ENCODE data around the gene PERM1. TPM values are rescaled to one million over a fixed set of nuclear protein-coding genes. Genes with fewer than 3 reads are reported as not detected.

PERM1 gene
- total RNA-seq, 1 experiment from 2014 or later: not detected

- ChIA-PET POLR2A (no interaction called here), CTCF (interaction anchor here (0.7 to 2.9 kb wide), 7 partner anchors 10 to 193 kb away, joined by 3 to 20 read pairs (median 3); no protein-coding TSS in a partner anchor)
- DNase-seq (ENCODE audit: low spot score) (no peak), ATAC-seq (no peak)
- no peaks in the 10 kb centered on the region for H3K9me3 Mint-ChIP-seq
- H3K27ac Mint-ChIP-seq: no peak overlapping the region
- TF ChIP-seq HMGA2 (CRISPR knock-in tag; IDR thresholded peaks at IDR 0.05) (no peak), SMAD3 (CRISPR knock-in tag; IDR thresholded peaks at IDR 0.05; ENCODE audit: borderline replicate concordance) (no peak), E2F5 (CRISPR knock-in tag; IDR thresholded peaks at IDR 0.05) (no peak), TCF7 (CRISPR knock-in tag; IDR thresholded peaks at IDR 0.05; ENCODE audit: low read depth) (no peak), MLX (CRISPR knock-in tag; IDR thresholded peaks at IDR 0.05) (no peak), ATF6 (CRISPR knock-in tag; IDR thresholded peaks at IDR 0.05) (no peak), ZBTB21 (CRISPR knock-in tag; IDR thresholded peaks at IDR 0.05; ENCODE audit: borderline replicate concordance) (no peak), ERG (CRISPR knock-in tag; IDR thresholded peaks at IDR 0.05) (no peak)
- peaks cover 9% of the 10 kb centered on the region for H3K4me1 Mint-ChIP-seq
- H3K27me3 Mint-ChIP-seq (ENCODE audit: low read depth): peaks cover 90% of the 10 kb centered on the region
- no peaks in the 10 kb centered on the region for H3K36me3 Mint-ChIP-seq
- no peak overlapping the region for H3K4me3 Mint-ChIP-seq
Observed at GRCh38 chr1:929712-930632, 51.9 kb downstream of the PERM1 start.

GRCh38 chr1:928825-929661 lies 52.9 kb downstream of the PERM1 start:
- POLR2A ChIA-PET: no interaction called here
- no peaks in the 10 kb centered on the region for H3K9me3 Mint-ChIP-seq
- H3K4me3 Mint-ChIP-seq: no peak overlapping the region
- no peaks in the 10 kb centered on the region for H3K36me3 Mint-ChIP-seq
- DNase-seq (ENCODE audit: low spot score) (no peak), ATAC-seq (no peak)
- peaks cover 7% of the 10 kb centered on the region; the same call in 1 of the 2 replicates for H3K4me1 Mint-ChIP-seq
- no peak overlapping the region for H3K27ac Mint-ChIP-seq
- peaks cover 92% of the 10 kb centered on the region for H3K27me3 Mint-ChIP-seq (ENCODE audit: low read depth)
- CTCF ChIA-PET: interaction anchor here (1.1 to 2.9 kb wide), 4 partner anchors 9 to 55 kb away, joined by 3 to 20 read pairs (median 5); no protein-coding TSS in a partner anchor
- no peak for TF ChIP-seq JUN (CRISPR knock-in tag; IDR thresholded peaks at IDR 0.05)
- 0 out of 2 replicates have a peak, but pooled peaks have one; percentile 41 for TF ChIP-seq FOXP1 (CRISPR knock-in tag; IDR thresholded peaks at IDR 0.05; ENCODE audit: borderline replicate concordance)
- no peak for TF ChIP-seq ZBTB21 (CRISPR knock-in tag; IDR thresholded peaks at IDR 0.05; ENCODE audit: borderline replicate concordance)

GRCh38 chr1:927748-928147 lies 54.1 kb downstream of the PERM1 start:
- ChIA-PET POLR2A (interaction anchor here (1.6 kb wide), 1 partner anchor 15 kb away, joined by 3 read pairs; no protein-coding TSS in a partner anchor), CTCF (no interaction called here)
- TF ChIP-seq SMAD4 (CRISPR knock-in tag; IDR thresholded peaks at IDR 0.05): no peak
- Mint-ChIP-seq H3K9me3 (no peaks in the 10 kb centered on the region), H3K27me3 (ENCODE audit: low read depth) (peaks cover 90% of the 10 kb centered on the region), H3K4me3 (no peak overlapping the region), H3K4me1 (peaks cover 11% of the 10 kb centered on the region), H3K27ac (no peak overlapping the region), H3K36me3 (no peaks in the 10 kb centered on the region)
- DNase-seq (ENCODE audit: low spot score): no peak
- no peak for ATAC-seq

Measured in WTC11 (cell line).